OCI-LY3 (cell line): Measurements from ENCODE around the gene PDE8A.
"Not testable (repeated sequence)": the region's sequence is repeated elsewhere in the genome, so short reads cannot be mapped to it uniquely, and the experiment has no call there.

Experiments used
- H2AFZ ChIP-seq: fragments of 200-600, 300-600 bp; shearing (Covaris generic); 2 replicates; pipeline ENCODE4 v1.6.0; 2014; ENCODE audit warnings: antibody characterized with exemption, low read depth, low read length
- H3K27ac ChIP-seq: fragments of 200-600, 300-600 bp; sonication (generic); 2 replicates; pipeline ENCODE4 v1.5.1; 2014; ENCODE audit warnings: mild to moderate bottlenecking, low read length, moderate library complexity, mixed read lengths
- H3K27me3 ChIP-seq: fragments of 200-600, 300-600 bp; sonication (generic); 2 replicates; pipeline ENCODE4 v1.6.1; 2014; ENCODE audit warnings: low read depth, low read length, mixed read lengths
- H3K36me3 ChIP-seq: fragments of 200-600, 300-600 bp; sonication (generic); replicated peaks from 2 replicates; pipeline ENCODE3; 2014; ENCODE audit warnings: low read depth, low read length, mixed read lengths
- H3K4me1 ChIP-seq: fragments of 300-600, 200-600 bp; sonication (generic); 2 replicates; pipeline ENCODE4 v1.6.1; 2014; ENCODE audit warnings: low read length, mixed read lengths
- H3K4me2 ChIP-seq: fragments of 200-600, 300-600 bp; sonication (generic); 2 replicates; pipeline ENCODE4 v1.6.1; 2014; ENCODE audit warnings: low read length, mixed read lengths
- H3K4me3 ChIP-seq: fragments of 300-600, 200-600 bp; sonication (generic); 2 replicates; pipeline ENCODE4 v1.5.1; 2014; ENCODE audit warnings: antibody characterized with exemption, mild to moderate bottlenecking, low read length, moderate library complexity
- H3K79me2 ChIP-seq: fragments of 300-600, 200-600 bp; shearing (Covaris generic); 2 replicates; pipeline ENCODE4 v1.6.1; 2014; ENCODE audit warnings: mild to moderate bottlenecking, low read length, mixed read lengths
- H3K9ac ChIP-seq: fragments of 300-600, 200-600 bp; shearing (Covaris generic); 2 replicates; pipeline ENCODE4 v1.6.0; 2014; ENCODE audit warnings: mild to moderate bottlenecking, low read length, moderate library complexity
- H3K9me3 ChIP-seq: fragments of 200-600, 300-600 bp; shearing (Covaris generic); 2 replicates; pipeline ENCODE4 v1.6.1; 2014; ENCODE audit warnings: low read length, mixed read lengths; ENCODE audit not compliant: insufficient read depth
- H4K20me1 ChIP-seq: fragments of 200-600, 300-600 bp; sonication (generic); 2 replicates; pipeline ENCODE4 v1.6.1; 2016; ENCODE audit warnings: low read length, mixed read lengths; ENCODE audit not compliant: insufficient read depth
- EZH2phosphoT487 ChIP-seq: fragments of 200-600 bp; shearing (Covaris generic); IDR thresholded peaks from 2 replicates; pipeline ENCODE4 v1.6.1; 2018; ENCODE audit warnings: antibody characterized with exemption, mixed run types, low read depth
- TF ChIP-seq, protein P1 (sequence below): fragments of 200-600, 300-600 bp; sonication (generic); IDR thresholded peaks from 2 replicates; pipeline ENCODE4 v1.5.1; 2014; ENCODE audit warnings: antibody characterized with exemption, low read length, low read depth

Gene PDE8A

DNA sequence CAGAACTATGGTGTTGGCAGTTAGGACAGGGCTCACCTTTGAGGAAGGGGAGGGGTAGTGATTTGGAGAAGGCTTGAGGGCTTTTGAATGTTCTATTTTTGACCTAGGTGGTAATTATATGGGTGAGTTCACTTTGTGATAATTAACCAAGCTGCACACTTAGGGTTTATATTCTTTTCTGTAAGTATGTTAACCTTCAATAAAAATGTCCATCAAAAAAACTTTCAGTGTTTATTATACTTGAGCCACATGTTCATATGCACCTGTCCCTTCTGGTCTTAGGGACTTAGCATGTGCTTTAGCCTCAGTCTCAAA, 28.4 kb downstream of the PDE8A start:
- no peak overlapping the region for H3K4me3 ChIP-seq
- TF ChIP-seq, protein P1, sequence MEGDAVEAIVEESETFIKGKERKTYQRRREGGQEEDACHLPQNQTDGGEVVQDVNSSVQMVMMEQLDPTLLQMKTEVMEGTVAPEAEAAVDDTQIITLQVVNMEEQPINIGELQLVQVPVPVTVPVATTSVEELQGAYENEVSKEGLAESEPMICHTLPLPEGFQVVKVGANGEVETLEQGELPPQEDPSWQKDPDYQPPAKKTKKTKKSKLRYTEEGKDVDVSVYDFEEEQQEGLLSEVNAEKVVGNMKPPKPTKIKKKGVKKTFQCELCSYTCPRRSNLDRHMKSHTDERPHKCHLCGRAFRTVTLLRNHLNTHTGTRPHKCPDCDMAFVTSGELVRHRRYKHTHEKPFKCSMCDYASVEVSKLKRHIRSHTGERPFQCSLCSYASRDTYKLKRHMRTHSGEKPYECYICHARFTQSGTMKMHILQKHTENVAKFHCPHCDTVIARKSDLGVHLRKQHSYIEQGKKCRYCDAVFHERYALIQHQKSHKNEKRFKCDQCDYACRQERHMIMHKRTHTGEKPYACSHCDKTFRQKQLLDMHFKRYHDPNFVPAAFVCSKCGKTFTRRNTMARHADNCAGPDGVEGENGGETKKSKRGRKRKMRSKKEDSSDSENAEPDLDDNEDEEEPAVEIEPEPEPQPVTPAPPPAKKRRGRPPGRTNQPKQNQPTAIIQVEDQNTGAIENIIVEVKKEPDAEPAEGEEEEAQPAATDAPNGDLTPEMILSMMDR = no peak
- TF ChIP-seq EZH2phosphoT487 = no peak
- H3K27ac ChIP-seq = no peak overlapping the region; the same call in 1 of the 2 replicates
- peaks cover 49% of the 10 kb centered on the region for H3K4me1 ChIP-seq
- no peaks in the 10 kb centered on the region for H3K36me3 ChIP-seq
- H3K9ac ChIP-seq = no peak overlapping the region
- H2AFZ ChIP-seq = no peak overlapping the region
- no peaks in the 10 kb centered on the region for H3K27me3 ChIP-seq
- H3K79me2 ChIP-seq = peaks cover 47% of the 10 kb centered on the region
- no peak overlapping the region for H3K4me2 ChIP-seq
- H3K9me3 ChIP-seq = no peaks in the 10 kb centered on the region
- peaks cover 19% of the 10 kb centered on the region; the same call in 1 of the 2 replicates for H4K20me1 ChIP-seq

- Histone ChIP-seq H3K9me3 (no peaks in the 10 kb centered on the region), H3K36me3 (no peaks in the 10 kb centered on the region), H3K4me2 (peak overlapping the region; percentile 6; the same call in 1 of the 2 replicates), H3K4me3 (no peak overlapping the region), H3K79me2 (peaks cover 48% of the 10 kb centered on the region), H3K27ac (peak overlapping the region; percentile 20), H2AFZ (no peak overlapping the region), H3K9ac (no peak overlapping the region; the same call in 1 of the 2 replicates), H3K27me3 (no peaks in the 10 kb centered on the region), H4K20me1 (peaks cover 16% of the 10 kb centered on the region; the same call in 1 of the 2 replicates), H3K4me1 (peaks cover 52% of the 10 kb centered on the region)
- TF ChIP-seq, protein P1 = peak; percentile 55
- no peak for TF ChIP-seq EZH2phosphoT487
These were observed 28.9 kb downstream of the PDE8A start for GRCh38 chr15:85010386-85011159.

- peak overlapping the region; percentile 20 for H3K27ac ChIP-seq
- H3K36me3 ChIP-seq = no peaks in the 10 kb centered on the region
- peak overlapping the region; percentile 6; the same call in 1 of the 2 replicates for H3K4me2 ChIP-seq
- H3K4me3 ChIP-seq = no peak overlapping the region
- peaks cover 52% of the 10 kb centered on the region for H3K79me2 ChIP-seq
- no peak for TF ChIP-seq EZH2phosphoT487
- TF ChIP-seq, protein P1 = no peak
- H3K9me3 ChIP-seq = no peaks in the 10 kb centered on the region
- H4K20me1 ChIP-seq = peaks cover 16% of the 10 kb centered on the region; the same call in 1 of the 2 replicates
- peaks cover 53% of the 10 kb centered on the region for H3K4me1 ChIP-seq
- no peak overlapping the region for H2AFZ ChIP-seq
- no peaks in the 10 kb centered on the region for H3K27me3 ChIP-seq
- no peak overlapping the region; the same call in 1 of the 2 replicates for H3K9ac ChIP-seq
These were observed 29.5 kb downstream of the PDE8A start for GRCh38 chr15:85011160-85011571.

DNA sequence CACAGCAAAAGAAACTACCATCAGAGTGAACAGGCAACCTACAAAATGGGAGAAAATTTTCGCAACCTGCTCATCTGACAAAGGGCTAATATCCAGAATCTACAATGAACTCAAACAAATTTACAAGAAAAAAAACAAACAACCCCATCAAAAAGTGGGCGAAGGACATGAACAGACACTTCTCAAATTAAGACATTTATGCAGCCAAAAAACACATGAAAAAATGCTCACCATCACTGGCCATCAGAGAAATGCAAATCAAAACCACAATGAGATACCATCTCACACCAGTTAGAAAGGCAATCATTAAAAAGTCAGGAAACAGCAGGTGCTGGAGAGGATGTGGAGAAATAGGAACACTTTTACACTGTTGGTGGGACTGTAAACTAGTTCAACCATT, 30.1 kb downstream of the PDE8A start:
- H3K9me3 ChIP-seq = not testable (repeated sequence)
- peaks cover 53% of the 10 kb centered on the region for H3K4me1 ChIP-seq
- H4K20me1 ChIP-seq = peaks cover 16% of the 10 kb centered on the region; the same call in 1 of the 2 replicates

More for the DNA sequence above, 30.1 kb downstream of the PDE8A start:
- not testable (repeated sequence) for H3K4me3 ChIP-seq, H3K36me3 ChIP-seq, H3K4me2 ChIP-seq, H3K27ac ChIP-seq, H2AFZ ChIP-seq, H3K9ac ChIP-seq, H3K27me3 ChIP-seq
- H3K79me2 ChIP-seq = peaks cover 55% of the 10 kb centered on the region
